Ishikawa (cell line): ENCODE measurements around the gene CAMTA1.

Experiments used
- EGR1 ChIP-seq: IDR thresholded peaks from 2 replicates; pipeline ENCODE4 v1.6.1; 2012
- EP300 ChIP-seq: IDR thresholded peaks from 2 replicates; pipeline ENCODE4 v1.6.1; 2012; ENCODE audit warnings: borderline replicate concordance
- REST ChIP-seq: IDR thresholded peaks from 2 replicates; pipeline ENCODE4 v1.6.1; 2012; ENCODE audit warnings: low read depth, mild to moderate bottlenecking
- TAF1 ChIP-seq: IDR thresholded peaks from 2 replicates; pipeline ENCODE4 v1.6.1; 2012; ENCODE audit warnings: low read depth, mild to moderate bottlenecking
- YY1 ChIP-seq: IDR thresholded peaks from 2 replicates; pipeline ENCODE4 v1.6.1; 2012; ENCODE audit warnings: low read depth
- ZBTB7A ChIP-seq: IDR thresholded peaks from 2 replicates; pipeline ENCODE4 v1.6.1; 2012; ENCODE audit warnings: low read depth
- TF ChIP-seq, protein P1 (sequence below): IDR thresholded peaks from 2 replicates; pipeline ENCODE4 v1.6.1; 2012

DNA sequence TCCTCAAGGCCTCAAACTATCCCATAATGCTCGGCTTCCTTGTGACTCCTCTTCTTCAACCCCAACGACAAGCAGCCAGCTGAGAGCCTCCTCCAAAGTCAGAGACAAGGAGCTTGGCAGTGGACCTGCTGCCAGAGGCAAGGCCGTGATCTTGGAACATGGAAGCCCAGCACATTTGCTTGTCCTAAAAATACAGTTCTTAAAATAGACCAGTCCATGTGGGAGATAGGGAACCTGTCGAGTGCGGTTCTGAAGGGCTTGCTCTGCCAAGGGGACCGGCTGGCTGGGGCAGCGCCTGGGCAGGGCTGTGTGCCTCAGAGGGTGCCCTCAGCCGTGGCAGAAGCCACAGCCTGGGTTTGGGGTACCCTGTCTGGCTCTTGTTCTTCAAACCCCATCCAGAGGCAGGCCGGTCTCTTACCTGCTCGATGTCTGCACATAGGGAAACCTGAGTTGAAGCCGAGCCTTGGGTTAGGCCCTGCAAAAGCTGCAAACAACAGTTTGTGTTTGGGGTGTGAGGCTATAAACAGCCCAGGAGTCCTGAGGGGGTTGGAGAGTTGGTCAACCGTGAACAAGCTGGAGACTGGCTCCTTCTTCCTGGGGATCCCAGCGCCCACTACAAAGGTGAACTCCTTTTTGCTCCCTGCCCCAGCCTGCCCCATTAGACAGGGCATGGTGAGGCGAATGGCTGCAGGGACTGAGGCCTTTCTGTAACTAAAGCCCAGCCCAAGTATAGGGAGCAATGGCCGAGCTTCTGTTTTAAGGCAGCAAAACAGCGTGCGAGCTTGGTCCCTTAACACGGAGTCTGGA is 228.8 kb downstream of the CAMTA1 start:
- TF ChIP-seq YY1, result no peak
- TF ChIP-seq, protein P1, sequence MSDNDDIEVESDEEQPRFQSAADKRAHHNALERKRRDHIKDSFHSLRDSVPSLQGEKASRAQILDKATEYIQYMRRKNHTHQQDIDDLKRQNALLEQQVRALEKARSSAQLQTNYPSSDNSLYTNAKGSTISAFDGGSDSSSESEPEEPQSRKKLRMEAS, result no peak
- TF ChIP-seq EGR1, result no peak
- no peak for TF ChIP-seq REST
- no peak for TF ChIP-seq EP300
- no peak for TF ChIP-seq TAF1
- TF ChIP-seq ZBTB7A, result no peak
